Measurements from ENCODE around the gene CARF.
"Not testable (repeated sequence)": the region's sequence is repeated elsewhere in the genome, so short reads cannot be mapped to it uniquely, and the experiment has no call there.

Gene CARF

DNA sequence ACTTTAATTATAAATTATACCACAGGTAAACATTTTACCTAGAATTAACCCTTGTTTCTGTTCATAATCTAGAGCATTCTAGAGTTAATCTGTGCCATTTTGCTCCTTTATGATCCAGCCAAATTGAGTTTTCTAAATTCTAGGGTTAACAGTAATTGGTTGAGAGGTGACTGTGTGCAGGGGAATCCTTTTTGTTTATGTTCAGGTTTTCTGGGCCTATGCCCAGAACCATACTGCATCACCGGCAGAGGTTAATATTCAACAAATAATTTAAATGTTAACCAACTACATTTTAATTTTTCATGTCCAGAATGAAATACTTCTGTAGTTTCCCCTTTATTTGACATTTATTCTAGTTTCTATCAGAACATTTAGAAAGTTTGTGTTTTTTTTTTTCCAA is 32.3 kb downstream of the CARF start:
- no peak for TF ChIP-seq CTCF (IDR thresholded peaks at IDR 0.05; ENCODE audit: low read length, missing control alignments)
- no peak overlapping the region for H3K4me3 ChIP-seq (replicated peaks; ENCODE audit: low read depth, low read length)
- peak; percentile 2 for DNase-seq (ENCODE audit: low read depth)

DNA sequence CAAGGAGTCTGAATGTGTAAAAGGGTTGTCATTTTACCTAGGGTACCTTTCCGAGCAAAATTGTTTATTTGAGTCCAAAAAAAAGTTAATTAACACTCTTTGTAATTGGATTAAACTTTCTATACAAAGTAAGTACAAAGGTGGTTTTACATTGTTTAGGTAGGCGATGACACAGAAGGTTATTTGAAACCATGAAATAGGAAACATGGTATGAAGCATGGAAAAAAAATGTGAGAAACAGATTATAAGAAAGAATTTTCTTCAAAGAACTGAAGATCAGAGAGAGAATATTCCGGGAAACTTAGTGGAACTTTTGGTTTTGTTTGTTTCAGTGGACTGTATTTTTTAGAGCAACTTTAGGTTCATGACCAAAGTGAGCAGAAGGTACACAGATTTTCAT is 32.7 kb downstream of the CARF start:
- no peak for DNase-seq (ENCODE audit: low read depth)
- TF ChIP-seq CTCF (IDR thresholded peaks at IDR 0.05; ENCODE audit: low read length, missing control alignments), result no peak
- no peak overlapping the region for H3K4me3 ChIP-seq (replicated peaks; ENCODE audit: low read depth, low read length)

GRCh38 chr2:202945497-202945896 is 33.4 kb downstream of the CARF start:
- no peak overlapping the region for H3K4me3 ChIP-seq (replicated peaks; ENCODE audit: low read depth, low read length)
- DNase-seq (ENCODE audit: low read depth), result no peak
- TF ChIP-seq CTCF (IDR thresholded peaks at IDR 0.05; ENCODE audit: low read length, missing control alignments), result no peak

DNA sequence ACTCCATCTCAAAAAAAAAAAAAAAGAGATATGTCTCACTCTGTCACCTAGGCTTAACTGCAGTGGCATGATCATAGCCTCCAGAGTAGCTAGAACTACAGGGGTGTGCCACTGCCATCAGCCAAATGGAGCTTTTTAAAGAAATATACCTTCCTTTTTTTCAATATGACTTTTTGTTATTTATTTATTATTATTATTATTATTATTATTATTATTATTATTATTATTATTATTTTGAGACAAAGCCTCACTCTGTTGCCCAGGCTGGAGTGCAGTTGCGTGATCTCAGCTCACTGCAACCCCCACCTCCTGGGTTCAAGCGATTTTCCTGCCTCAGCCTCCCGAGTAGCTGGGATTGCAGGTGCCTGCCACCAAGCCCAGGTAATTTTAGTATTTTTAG is 37.3 kb downstream of the CARF start:
- not testable (repeated sequence) for H3K4me3 ChIP-seq (replicated peaks; ENCODE audit: low read depth, low read length)

DNA sequence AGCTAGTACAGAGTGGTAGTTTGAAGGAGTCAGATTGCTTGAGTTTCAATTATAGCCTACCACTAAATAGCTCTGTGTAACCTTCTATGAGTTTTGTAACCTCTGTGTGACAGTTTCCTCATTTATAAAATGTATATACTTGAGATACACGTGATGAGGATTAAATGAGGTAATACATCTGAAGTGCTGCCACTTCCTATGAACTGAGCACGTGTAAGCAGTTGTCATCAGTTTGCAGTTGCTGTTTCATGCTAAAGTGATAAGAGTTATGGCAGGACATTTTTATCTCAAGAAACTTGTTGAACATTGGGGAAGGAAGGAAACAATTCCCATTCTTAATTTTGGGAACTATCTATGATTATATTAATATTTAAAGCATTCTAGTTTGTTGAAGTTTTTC is 38.5 kb downstream of the CARF start:
- H3K4me3 ChIP-seq (replicated peaks; ENCODE audit: low read depth, low read length), result no peak overlapping the region
- no peak for TF ChIP-seq CTCF (IDR thresholded peaks at IDR 0.05; ENCODE audit: low read length, missing control alignments)
- DNase-seq (ENCODE audit: low read depth), result peak; percentile 33

More for the DNA sequence above, 37.3 kb downstream of the CARF start:
- DNase-seq (ENCODE audit: low read depth), result not testable (repeated sequence)

- no peak for TF ChIP-seq CTCF (IDR thresholded peaks at IDR 0.05; ENCODE audit: low read length, missing control alignments)
- no peak overlapping the region for H3K4me3 ChIP-seq (replicated peaks; ENCODE audit: low read depth, low read length)
- DNase-seq (ENCODE audit: low read depth), result no peak
Observed at GRCh38 chr2:202960524-202960923, 48.4 kb downstream of the CARF start.

GRCh38 chr2:202963712-202964111 is 51.6 kb downstream of the CARF start:
- H3K4me3 ChIP-seq (replicated peaks; ENCODE audit: low read depth, low read length), result no peak overlapping the region
- no peak for TF ChIP-seq CTCF (IDR thresholded peaks at IDR 0.05; ENCODE audit: low read length, missing control alignments)

More at GRCh38 chr2:202963712-202964111, 51.6 kb downstream of the CARF start:
- DNase-seq (ENCODE audit: low read depth), result no peak

All from fibroblast of pulmonary artery (primary cell).